Neural progenitor cell (in vitro differentiated cells): ENCODE results near the gene ZNF813. TPM values are rescaled to one million over a fixed set of nuclear protein-coding genes. Genes with fewer than 3 reads are reported as not detected.
"Not testable (repeated sequence)": the region's sequence is repeated elsewhere in the genome, so short reads cannot be mapped to it uniquely, and the experiment has no call there.

Experiments
- DNase-seq: peaks from one replicate; pipeline ENCODE4 v3.0.0-alpha.2; 2016; ENCODE audit warnings: low spot score
- H2AFZ ChIP-seq: fragments of 200-600 bp; sonication (generic); replicated peaks from 2 replicates; pipeline ENCODE4 v1.6.1; 2016; ENCODE audit warnings: antibody characterized with exemption
- H3F3A ChIP-seq: fragments of 200-600 bp; sonication (generic); 2 replicates; pipeline ENCODE4 v1.6.1; 2016; ENCODE audit warnings: antibody characterized with exemption, low read depth
- H3K27ac ChIP-seq: fragments of 200-600 bp; sonication (generic); 2 replicates; pipeline ENCODE4 v1.5.1; 2016; ENCODE audit warnings: mild to moderate bottlenecking
- H3K27me3 ChIP-seq: fragments of 200-600 bp; sonication (generic); 2 replicates; pipeline ENCODE4 v1.6.1; 2016; ENCODE audit warnings: mild to moderate bottlenecking, moderate library complexity
- H3K36me3 ChIP-seq: fragments of 200-600 bp; sonication (generic); 2 replicates; pipeline ENCODE4 v1.5.1; 2016
- H3K4me1 ChIP-seq: fragments of 200-600 bp; sonication (generic); 2 replicates; pipeline ENCODE4 v1.6.1; 2016; ENCODE audit warnings: mixed run types
- H3K4me2 ChIP-seq: fragments of 200-600 bp; sonication (generic); 2 replicates; pipeline ENCODE4 v1.6.1; 2016
- H3K4me3 ChIP-seq: fragments of 200-600 bp; sonication (generic); 2 replicates; pipeline ENCODE4 v1.5.1; 2016
- H3K79me2 ChIP-seq: fragments of 200-600 bp; sonication (generic); 2 replicates; pipeline ENCODE4 v1.6.1; 2016; ENCODE audit warnings: low read depth
- H3K9ac ChIP-seq: fragments of 200-600 bp; sonication (generic); 2 replicates; pipeline ENCODE4 v1.6.1; 2016
- H3K9me3 ChIP-seq: fragments of 200-600 bp; sonication (generic); 2 replicates; pipeline ENCODE4 v1.5.1; 2016; ENCODE audit warnings: low read depth
- H4K20me1 ChIP-seq: fragments of 200-600 bp; sonication (generic); 2 replicates; pipeline ENCODE4 v1.6.1; 2016; ENCODE audit warnings: low read depth
- H3K27ac Mint-ChIP-seq: 3 replicates; pipeline ENCODE4 v1.8.0; 2021; ENCODE audit warnings: mixed read lengths
- H3K27me3 Mint-ChIP-seq: 2 replicates; pipeline ENCODE4 v1.8.0; 2022; ENCODE audit warnings: low read depth, mild to moderate bottlenecking, inconsistent platforms, moderate library complexity, mixed read lengths; ENCODE audit not compliant: insufficient read depth
- H3K36me3 Mint-ChIP-seq: 3 replicates; pipeline ENCODE4 v1.8.0; 2021; ENCODE audit warnings: mixed read lengths
- H3K4me1 Mint-ChIP-seq: 3 replicates; pipeline ENCODE4 v1.8.0; 2021; ENCODE audit warnings: mixed read lengths
- H3K4me3 Mint-ChIP-seq: 3 replicates; pipeline ENCODE4 v1.8.0; 2021; ENCODE audit warnings: mild to moderate bottlenecking, moderate library complexity, mixed read lengths
- H3K9me3 Mint-ChIP-seq: 3 replicates; pipeline ENCODE4 v1.8.0; 2020; ENCODE audit warnings: mixed read lengths
- CTCF ChIP-seq: fragments of 200-600 bp; sonication (generic); IDR thresholded peaks from 2 replicates; pipeline ENCODE4 v1.5.1; 2017; ENCODE audit warnings: antibody characterized with exemption, mild to moderate bottlenecking
- EZH2 ChIP-seq: fragments of 200-600 bp; sonication (generic); IDR thresholded peaks from 2 replicates; pipeline ENCODE4 v1.6.1; 2017; ENCODE audit warnings: antibody characterized with exemption, mild to moderate bottlenecking, moderate library complexity
- EZH2phosphoT487 ChIP-seq: fragments of 200-600 bp; sonication (generic); IDR thresholded peaks from 2 replicates; pipeline ENCODE4 v1.6.1; 2017; ENCODE audit warnings: antibody characterized with exemption
- total RNA-seq: library from RNA; depleted of rRNA; stranded (reverse); fragments of >200 nt; gene quantifications from 2 replicates; pipeline ENCODE4 v1.2.3, GENCODE V29; 2015; ENCODE audit warnings: low replicate concordance

The ZNF813 gene
- total RNA-seq, 1 donor from 2014 or later = 24.3 TPM

- H3K4me1 Mint-ChIP-seq = no peaks in the 10 kb centered on the region
- H4K20me1 ChIP-seq = no peaks in the 10 kb centered on the region
- no peaks in the 10 kb centered on the region for H3F3A ChIP-seq
- H3K4me3 ChIP-seq = no peak overlapping the region
- H3K9ac ChIP-seq = no peak overlapping the region
- H2AFZ ChIP-seq = no peak overlapping the region
- peaks cover 8% of the 10 kb centered on the region for H3K9me3 Mint-ChIP-seq
- H3K4me2 ChIP-seq = no peak overlapping the region
- H3K4me3 Mint-ChIP-seq = no peak overlapping the region
- no peaks in the 10 kb centered on the region for H3K36me3 ChIP-seq
- no peaks in the 10 kb centered on the region for H3K4me1 ChIP-seq
- peaks cover 4% of the 10 kb centered on the region for H3K27me3 Mint-ChIP-seq
- H3K27me3 ChIP-seq = no peaks in the 10 kb centered on the region
- TF ChIP-seq EZH2 (no peak), EZH2phosphoT487 (no peak), CTCF (no peak)
- no peak overlapping the region for H3K27ac Mint-ChIP-seq
- no peaks in the 10 kb centered on the region for H3K9me3 ChIP-seq
- no peaks in the 10 kb centered on the region for H3K79me2 ChIP-seq
- H3K27ac ChIP-seq = no peak overlapping the region
- DNase-seq = no peak
- no peaks in the 10 kb centered on the region for H3K36me3 Mint-ChIP-seq
These were observed 43.8 kb downstream of the ZNF813 start for GRCh38 chr19:53511357-53511756.

- H3K36me3 Mint-ChIP-seq = no peaks in the 10 kb centered on the region
- H3K27me3 ChIP-seq = no peaks in the 10 kb centered on the region
- peaks cover 3% of the 10 kb centered on the region for H3K9me3 Mint-ChIP-seq
- no peaks in the 10 kb centered on the region for H3K79me2 ChIP-seq
- no peak overlapping the region for H3K4me3 ChIP-seq
- no peaks in the 10 kb centered on the region for H3K36me3 ChIP-seq
- no peak overlapping the region for H3K9ac ChIP-seq
- peaks cover 2% of the 10 kb centered on the region for H3K27me3 Mint-ChIP-seq
- H3K4me1 Mint-ChIP-seq = no peaks in the 10 kb centered on the region
- peak overlapping the region; percentile 93 for H2AFZ ChIP-seq
- no peaks in the 10 kb centered on the region for H3K9me3 ChIP-seq
- no peak for TF ChIP-seq EZH2phosphoT487
- TF ChIP-seq CTCF = peak; percentile 86
- DNase-seq = peak; percentile 84
- no peak overlapping the region for H3K27ac ChIP-seq
- H3F3A ChIP-seq = no peaks in the 10 kb centered on the region
- H3K27ac Mint-ChIP-seq = no peak overlapping the region
- H3K4me2 ChIP-seq = no peak overlapping the region
- no peaks in the 10 kb centered on the region for H3K4me1 ChIP-seq
- H3K4me3 Mint-ChIP-seq = no peak overlapping the region
- no peaks in the 10 kb centered on the region for H4K20me1 ChIP-seq
These were observed 44.4 kb downstream of the ZNF813 start for GRCh38 chr19:53511933-53512374.

- H4K20me1 ChIP-seq, H2AFZ ChIP-seq, H3K9ac ChIP-seq, H3K27me3 ChIP-seq, H3K4me1 Mint-ChIP-seq, H3K4me3 ChIP-seq, H3K27me3 Mint-ChIP-seq, H3K27ac Mint-ChIP-seq, H3F3A ChIP-seq, H3K36me3 ChIP-seq, H3K36me3 Mint-ChIP-seq, H3K4me2 ChIP-seq, H3K4me3 Mint-ChIP-seq, DNase-seq, H3K79me2 ChIP-seq, H3K4me1 ChIP-seq, H3K9me3 ChIP-seq, H3K9me3 Mint-ChIP-seq, H3K27ac ChIP-seq: not testable (repeated sequence)
These were observed 47.5 kb downstream of the ZNF813 start for GRCh38 chr19:53515047-53515446.

- no peak overlapping the region for H3K4me3 Mint-ChIP-seq
- H3K27ac Mint-ChIP-seq = no peak overlapping the region
- no peaks in the 10 kb centered on the region for H4K20me1 ChIP-seq
- H3K9me3 ChIP-seq = no peaks in the 10 kb centered on the region
- H2AFZ ChIP-seq = no peak overlapping the region
- H3K27me3 ChIP-seq = no peaks in the 10 kb centered on the region
- H3K4me1 Mint-ChIP-seq = peaks cover 11% of the 10 kb centered on the region
- H3K27ac ChIP-seq = no peak overlapping the region
- peaks cover 7% of the 10 kb centered on the region for H3K36me3 Mint-ChIP-seq
- peaks cover 7% of the 10 kb centered on the region for H3F3A ChIP-seq
- no peak overlapping the region for H3K4me2 ChIP-seq
- no peak for DNase-seq
- peaks cover 8% of the 10 kb centered on the region for H3K4me1 ChIP-seq
- peaks cover 8% of the 10 kb centered on the region for H3K9me3 Mint-ChIP-seq
- TF ChIP-seq EZH2 (no peak), CTCF (no peak), EZH2phosphoT487 (no peak)
- no peak overlapping the region for H3K9ac ChIP-seq
- peaks cover 3% of the 10 kb centered on the region for H3K27me3 Mint-ChIP-seq
- no peaks in the 10 kb centered on the region for H3K36me3 ChIP-seq
- H3K79me2 ChIP-seq = peaks cover 13% of the 10 kb centered on the region
- no peak overlapping the region for H3K4me3 ChIP-seq
These were observed 49.7 kb downstream of the ZNF813 start for GRCh38 chr19:53517114-53517741.
